ACC112 (cell line): ENCODE data around the gene PHF20.
A peak's percentile ranks its signal among the peaks of the same experiment; 100 is the strongest.

ENCODE experiments used
- H2AFZ ChIP-seq: fragments of 200-600 bp; sonication (generic); one replicate; pipeline ENCODE4 v1.6.0; 2017; ENCODE audit warnings: antibody characterized with exemption, low read length; ENCODE audit not compliant: unreplicated experiment
- H3K27ac ChIP-seq: fragments of 200-600 bp; sonication (generic); 2 replicates; pipeline ENCODE4 v1.5.1; 2014; ENCODE audit warnings: low read depth, mild to moderate bottlenecking, antibody characterized with exemption, low read length, moderate library complexity
- H3K27me3 ChIP-seq: fragments of 200-600 bp; sonication (generic); 2 replicates; pipeline ENCODE4 v1.6.1; 2014; ENCODE audit warnings: mild to moderate bottlenecking, antibody characterized with exemption, low read length, moderate library complexity, mixed read lengths; ENCODE audit not compliant: insufficient read depth
- H3K36me3 ChIP-seq: fragments of 200-600 bp; sonication (generic); 2 replicates; pipeline ENCODE4 v1.6.1; 2016; ENCODE audit warnings: mild to moderate bottlenecking, antibody characterized with exemption, low read length, moderate library complexity, mixed read lengths; ENCODE audit not compliant: insufficient read depth
- H3K4me1 ChIP-seq: fragments of 200-600 bp; sonication (generic); one replicate; pipeline ENCODE4 v1.6.1; 2016; ENCODE audit warnings: low read length, mixed read lengths; ENCODE audit not compliant: insufficient read depth, unreplicated experiment, control insufficient read depth
- H3K4me3 ChIP-seq: fragments of 200-600 bp; sonication (generic); 2 replicates; pipeline ENCODE4 v1.5.1; 2014; ENCODE audit warnings: mild to moderate bottlenecking, low read depth, low read length
- H3K79me2 ChIP-seq: fragments of 200-600 bp; sonication (generic); one replicate; pipeline ENCODE4 v1.6.0; 2016; ENCODE audit warnings: low read length; ENCODE audit not compliant: control insufficient read depth, unreplicated experiment, insufficient read depth

Gene PHF20

GRCh38 chr20:35731469-35731788 lies 40.4 kb upstream of the PHF20 start:
- Histone ChIP-seq H3K27ac (peak overlapping the region; percentile 5; the same call in 1 of the 2 replicates), H2AFZ (no peak overlapping the region), H3K36me3 (peaks cover 79% of the 10 kb centered on the region), H3K79me2 (peaks cover 95% of the 10 kb centered on the region), H3K27me3 (no peaks in the 10 kb centered on the region), H3K4me1 (peaks cover 42% of the 10 kb centered on the region), H3K4me3 (0 out of 2 replicates have a peak overlapping the region, but pooled peaks have one; percentile 3)

DNA sequence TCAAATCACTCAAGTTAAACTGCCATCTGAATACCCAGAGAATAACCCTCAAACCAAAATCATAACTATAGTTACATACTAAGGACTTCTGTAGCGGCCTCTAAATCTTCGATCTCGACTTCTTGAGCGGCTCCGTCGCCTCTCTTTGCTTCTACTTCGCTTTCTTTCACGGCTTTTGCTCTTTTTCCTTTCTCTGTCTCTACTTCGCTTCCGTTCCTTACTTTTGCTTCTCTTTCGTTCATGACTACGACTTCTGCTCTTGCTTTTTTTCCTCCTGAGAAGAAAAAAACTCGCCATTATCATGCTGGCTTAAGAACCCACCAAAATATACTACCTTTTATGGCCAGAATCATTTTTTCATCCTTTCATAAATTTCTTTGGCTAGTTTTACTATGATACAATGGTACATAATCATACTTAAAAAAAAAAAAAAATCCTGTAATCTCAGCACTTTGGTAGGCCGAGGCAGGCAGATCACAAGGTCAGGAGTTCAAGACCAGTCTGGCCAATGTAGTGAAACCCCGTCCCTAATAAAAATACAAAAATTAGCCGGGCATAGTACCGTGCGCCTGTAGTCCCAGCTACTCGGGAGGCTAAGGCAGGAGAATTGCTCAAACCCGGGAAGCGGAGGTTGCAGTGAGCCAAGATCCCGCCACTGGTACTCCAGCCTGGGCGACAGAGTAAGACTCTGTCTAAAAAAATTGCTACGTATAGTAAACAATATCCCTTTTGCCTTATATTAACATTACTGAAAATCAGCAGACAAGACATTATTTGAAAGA lies 39.8 kb upstream of the PHF20 start:
- H3K36me3 ChIP-seq = peaks cover 75% of the 10 kb centered on the region
- peaks cover 42% of the 10 kb centered on the region for H3K4me1 ChIP-seq

GRCh38 chr20:35732644-35732982 lies 39.2 kb upstream of the PHF20 start:
- Histone ChIP-seq H3K4me3 (no peak overlapping the region), H3K27me3 (no peaks in the 10 kb centered on the region), H3K27ac (0 out of 2 replicates have a peak overlapping the region, but pooled peaks have one; percentile 8), H3K36me3 (peaks cover 74% of the 10 kb centered on the region), H2AFZ (no peak overlapping the region), H3K4me1 (peaks cover 42% of the 10 kb centered on the region), H3K79me2 (peaks cover 97% of the 10 kb centered on the region)

More for the DNA sequence above, 39.8 kb upstream of the PHF20 start:
- Histone ChIP-seq H3K27ac (peak overlapping the region; percentile 8; the same call in 1 of the 2 replicates), H3K4me3 (no peak overlapping the region), H2AFZ (no peak overlapping the region), H3K79me2 (peaks cover 95% of the 10 kb centered on the region), H3K27me3 (no peaks in the 10 kb centered on the region)

DNA sequence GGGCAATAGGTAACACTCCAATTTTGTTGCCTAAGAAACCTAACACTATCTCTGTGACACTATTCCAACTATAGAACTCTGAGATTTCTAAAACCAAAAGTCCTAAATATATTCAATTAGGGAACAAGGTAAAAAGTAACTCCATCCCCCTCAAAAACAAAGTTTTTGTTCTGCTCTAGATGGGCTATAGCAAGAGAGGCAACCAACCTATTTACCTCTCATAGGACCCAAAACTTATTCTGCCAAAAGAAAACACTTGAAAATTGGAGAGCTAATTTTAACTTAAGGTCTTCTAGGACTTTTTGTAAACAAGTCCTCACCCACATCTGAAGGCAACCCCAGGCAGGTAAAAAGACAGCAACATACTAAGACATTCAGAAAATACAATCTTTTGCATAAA lies 37.4 kb upstream of the PHF20 start:
- Histone ChIP-seq H3K27ac (peak overlapping the region; percentile 5; the same call in 1 of the 2 replicates), H3K4me1 (peaks cover 56% of the 10 kb centered on the region), H3K4me3 (peak overlapping the region; percentile 30), H3K36me3 (peaks cover 80% of the 10 kb centered on the region), H2AFZ (no peak overlapping the region), H3K79me2 (peaks cover 99% of the 10 kb centered on the region), H3K27me3 (no peaks in the 10 kb centered on the region)

- no peaks in the 10 kb centered on the region for H3K27me3 ChIP-seq
- peak overlapping the region; percentile 5; the same call in 1 of the 2 replicates for H3K27ac ChIP-seq
- H3K4me1 ChIP-seq = peaks cover 60% of the 10 kb centered on the region
- H3K79me2 ChIP-seq = peaks cover 99% of the 10 kb centered on the region
- H3K4me3 ChIP-seq = peak overlapping the region; percentile 30
- peaks cover 80% of the 10 kb centered on the region for H3K36me3 ChIP-seq
- H2AFZ ChIP-seq = no peak overlapping the region
Measured at GRCh38 chr20:35734777-35735649, 36.8 kb upstream of the PHF20 start.

- H3K36me3 ChIP-seq = peaks cover 79% of the 10 kb centered on the region
- peak overlapping the region; percentile 6; the same call in 1 of the 2 replicates for H3K27ac ChIP-seq
- no peaks in the 10 kb centered on the region for H3K27me3 ChIP-seq
- H3K4me1 ChIP-seq = peaks cover 60% of the 10 kb centered on the region
- H3K79me2 ChIP-seq = peaks cover 98% of the 10 kb centered on the region
- H3K4me3 ChIP-seq = peak overlapping the region; percentile 33
- no peak overlapping the region for H2AFZ ChIP-seq
Measured at GRCh38 chr20:35735826-35736470, 35.9 kb upstream of the PHF20 start.

DNA sequence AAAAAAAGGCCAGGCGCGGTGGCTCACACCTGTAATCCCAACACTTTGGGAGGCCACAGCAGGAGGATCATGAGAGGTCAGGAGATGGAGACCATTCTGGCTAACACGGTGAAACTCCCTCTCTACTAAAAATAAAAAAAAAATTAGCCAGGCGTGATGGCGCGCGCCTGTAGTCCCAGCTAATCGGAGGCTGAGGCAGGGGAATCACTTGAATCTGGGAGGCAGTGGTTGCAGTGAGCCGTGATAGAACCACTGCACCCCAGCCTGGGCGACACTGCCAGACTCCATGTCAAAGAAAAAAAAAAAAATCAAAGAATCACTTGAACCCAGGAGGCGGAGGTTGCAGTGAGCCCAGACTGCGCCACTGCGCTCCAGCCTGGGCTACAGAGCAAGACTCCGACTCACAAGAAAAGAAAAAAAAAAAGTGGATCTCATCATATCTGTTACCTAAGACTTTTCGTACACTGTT lies 33.9 kb upstream of the PHF20 start:
- Histone ChIP-seq H3K4me1 (peaks cover 45% of the 10 kb centered on the region), H3K27ac (no peak overlapping the region), H3K79me2 (peaks cover 92% of the 10 kb centered on the region)

GRCh38 chr20:35738410-35739179 lies 33.2 kb upstream of the PHF20 start:
- peaks cover 92% of the 10 kb centered on the region for H3K79me2 ChIP-seq
- H3K4me1 ChIP-seq = peaks cover 50% of the 10 kb centered on the region
- peaks cover 58% of the 10 kb centered on the region for H3K36me3 ChIP-seq
- H2AFZ ChIP-seq = no peak overlapping the region
- H3K27ac ChIP-seq = no peak overlapping the region
- peak overlapping the region; percentile 30 for H3K4me3 ChIP-seq
- H3K27me3 ChIP-seq = no peaks in the 10 kb centered on the region

More for the DNA sequence above, 33.9 kb upstream of the PHF20 start:
- H2AFZ ChIP-seq = no peak overlapping the region
- peak overlapping the region; percentile 30 for H3K4me3 ChIP-seq
- H3K27me3 ChIP-seq = no peaks in the 10 kb centered on the region
- peaks cover 61% of the 10 kb centered on the region for H3K36me3 ChIP-seq

DNA sequence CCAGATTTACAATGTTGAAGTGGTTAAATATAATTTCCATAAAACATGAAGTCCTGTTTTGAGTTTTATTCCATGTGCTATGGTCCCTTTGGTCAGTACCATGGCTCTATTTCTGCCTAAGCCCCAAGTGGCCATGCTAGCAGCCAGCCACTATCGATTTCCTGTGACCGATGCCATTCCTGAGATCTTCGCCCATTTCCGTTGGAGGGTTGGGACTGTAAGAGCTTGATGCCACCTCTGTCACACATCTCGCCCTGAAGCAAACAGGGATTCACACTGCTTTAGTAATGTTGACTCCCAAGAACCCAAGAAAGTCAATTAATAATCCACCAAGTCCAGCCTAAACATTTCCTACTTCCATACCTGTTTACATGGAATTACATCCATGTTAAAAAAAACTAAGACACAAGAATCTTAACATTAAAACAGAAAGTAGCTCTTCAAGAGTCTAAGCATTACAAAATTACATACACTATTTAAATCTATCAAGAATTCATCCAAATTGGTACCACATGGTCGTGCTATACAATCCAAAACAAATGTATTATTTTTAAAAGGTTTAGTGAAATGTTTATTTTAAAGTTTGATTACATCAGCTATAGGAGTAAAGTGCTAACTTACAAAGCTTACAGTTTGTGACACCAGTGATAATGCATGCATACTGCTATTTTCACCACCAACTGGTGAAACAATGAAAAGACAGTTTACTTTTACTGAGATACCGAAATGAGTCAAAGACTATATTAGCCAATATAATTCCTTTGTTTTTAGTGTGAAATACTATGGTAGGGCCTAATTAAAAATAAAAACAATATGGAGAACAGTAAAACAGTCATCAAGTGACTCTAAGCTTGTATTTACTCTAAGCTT lies 32.3 kb upstream of the PHF20 start:
- H3K27me3 ChIP-seq = no peaks in the 10 kb centered on the region
- H3K4me3 ChIP-seq = peak overlapping the region; percentile 87
- peaks cover 48% of the 10 kb centered on the region for H3K36me3 ChIP-seq
- no peak overlapping the region for H2AFZ ChIP-seq
- H3K4me1 ChIP-seq = peaks cover 48% of the 10 kb centered on the region
- H3K79me2 ChIP-seq = peaks cover 83% of the 10 kb centered on the region
- peak overlapping the region; percentile 93 for H3K27ac ChIP-seq
